Measurements from ENCODE around the gene SYT7.

The SYT7 gene

DNA sequence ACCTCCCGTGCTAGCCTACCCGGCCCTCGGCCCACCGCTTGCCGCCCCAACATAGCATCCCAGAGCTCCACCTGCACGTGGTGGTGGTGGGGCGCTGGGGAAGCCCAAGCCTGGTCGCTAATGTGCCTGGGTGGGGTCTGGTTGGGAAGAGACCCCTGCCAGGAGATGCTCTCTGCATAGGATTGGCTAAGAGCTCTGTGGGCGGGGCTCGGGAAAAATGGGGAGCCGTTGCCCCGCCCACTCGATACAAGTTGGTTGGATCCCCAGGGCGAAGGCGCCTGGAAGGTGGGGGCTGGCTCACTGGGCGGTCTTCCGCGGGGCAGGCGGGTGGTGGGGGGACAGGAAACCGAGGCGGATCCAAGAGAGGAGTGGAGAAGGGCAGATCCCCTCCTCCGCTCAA is 64.7 kb downstream of the SYT7 start:
- DNase-seq (ENCODE audit: low read depth in 2 of 2): no peak

DNA sequence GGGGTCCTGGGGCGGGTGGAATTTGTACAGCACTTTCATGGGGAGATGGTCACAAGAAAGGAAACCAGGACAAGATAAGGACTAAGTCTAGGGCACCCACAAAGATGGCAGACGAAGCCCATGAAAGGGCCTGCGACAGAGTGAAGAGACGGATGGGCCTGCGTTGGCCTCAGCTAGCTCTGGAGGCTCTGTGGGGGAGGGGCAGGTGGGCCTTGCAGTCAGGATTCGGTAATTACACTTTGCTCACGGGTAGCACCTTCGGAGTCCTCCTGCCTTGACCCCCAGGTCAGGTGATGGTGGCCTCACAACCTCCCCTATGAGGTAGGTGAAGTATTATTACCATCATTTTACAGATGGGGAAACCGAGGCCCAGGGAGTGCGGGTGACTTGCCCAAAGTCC is 65.2 kb downstream of the SYT7 start:
- no peak for DNase-seq (ENCODE audit: low read depth in 2 of 2)

GRCh38 chr11:61514050-61514917 is 66.6 kb downstream of the SYT7 start:
- DNase-seq (ENCODE audit: low read depth in 2 of 2): no peak

DNA sequence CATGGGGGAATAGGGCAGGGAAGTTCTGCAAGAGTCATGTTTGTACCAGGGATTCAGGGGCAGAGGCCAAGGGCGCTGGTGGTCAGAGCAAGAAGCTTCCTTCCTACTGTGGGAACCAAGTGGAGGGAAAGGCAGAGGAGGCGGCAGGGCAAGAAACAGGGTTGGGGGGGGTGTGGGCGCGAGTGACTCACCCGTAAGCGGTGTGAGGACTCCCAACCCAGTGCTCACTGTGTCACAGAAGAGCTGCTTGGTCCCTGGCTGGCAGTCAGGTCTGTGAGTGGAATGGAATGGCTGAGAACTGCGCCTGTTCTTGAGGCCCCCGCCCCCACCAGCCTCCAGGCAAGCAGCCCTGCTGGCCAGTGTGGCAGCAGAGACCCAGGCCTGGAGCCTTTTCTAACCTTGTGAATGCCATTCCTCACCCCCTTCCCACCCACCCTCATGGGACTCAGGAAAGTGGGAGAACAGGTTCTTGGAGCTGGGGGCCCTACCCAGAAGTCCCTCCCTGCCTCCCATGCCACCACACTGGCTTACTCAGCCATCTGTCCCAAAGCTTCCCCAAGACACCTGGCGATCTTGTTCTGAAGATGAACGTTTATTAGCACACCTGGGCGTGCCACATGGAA is 67.6 kb downstream of the SYT7 start:
- DNase-seq (ENCODE audit: low read depth in 2 of 2): no peak

DNA sequence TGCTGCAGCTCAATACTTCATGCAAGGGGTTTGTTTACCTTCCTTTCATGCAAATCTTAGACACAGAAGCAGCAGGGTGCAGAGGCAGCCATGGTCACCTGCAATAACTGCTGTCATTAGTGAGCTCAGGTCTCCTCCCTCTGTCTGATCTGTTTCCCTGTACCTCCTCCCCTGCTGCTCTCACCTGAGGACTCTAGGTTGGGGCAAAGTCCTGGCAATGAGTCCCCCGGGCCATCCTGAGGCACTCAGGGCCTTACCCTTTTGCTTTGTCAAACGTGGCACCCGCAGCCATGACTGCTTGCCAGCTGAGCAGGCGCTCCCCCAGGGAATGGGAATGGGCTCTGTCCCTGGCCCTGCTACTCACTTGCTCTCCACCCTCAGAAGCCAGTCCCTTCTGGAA is 68.4 kb downstream of the SYT7 start:
- no peak for DNase-seq (ENCODE audit: low read depth in 2 of 2)

DNA sequence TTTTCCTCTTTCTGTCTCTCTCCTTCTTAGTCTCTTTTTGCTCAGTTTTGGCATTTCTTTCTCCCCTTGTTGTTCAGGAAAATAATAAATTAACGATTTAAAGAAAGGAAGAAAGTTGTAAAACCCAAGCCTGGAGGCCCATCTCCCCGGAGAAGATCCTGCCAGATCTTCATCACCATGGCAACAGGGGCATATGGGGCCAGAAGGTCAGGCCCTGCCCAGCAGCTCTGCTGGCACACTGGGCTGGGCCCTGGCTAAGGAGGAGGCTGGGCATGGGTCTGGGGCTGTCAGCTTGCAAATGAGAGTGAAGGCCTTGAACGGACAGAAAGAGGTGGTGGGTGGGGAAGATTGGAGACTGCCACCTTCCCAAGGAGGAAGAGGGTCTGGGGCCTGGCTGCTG is 69.5 kb downstream of the SYT7 start:
- no peak for DNase-seq (ENCODE audit: low read depth in 2 of 2)

- DNase-seq (ENCODE audit: low read depth in 2 of 2): no peak
Observed at GRCh38 chr11:61510974-61511373, 69.9 kb downstream of the SYT7 start.

DNA sequence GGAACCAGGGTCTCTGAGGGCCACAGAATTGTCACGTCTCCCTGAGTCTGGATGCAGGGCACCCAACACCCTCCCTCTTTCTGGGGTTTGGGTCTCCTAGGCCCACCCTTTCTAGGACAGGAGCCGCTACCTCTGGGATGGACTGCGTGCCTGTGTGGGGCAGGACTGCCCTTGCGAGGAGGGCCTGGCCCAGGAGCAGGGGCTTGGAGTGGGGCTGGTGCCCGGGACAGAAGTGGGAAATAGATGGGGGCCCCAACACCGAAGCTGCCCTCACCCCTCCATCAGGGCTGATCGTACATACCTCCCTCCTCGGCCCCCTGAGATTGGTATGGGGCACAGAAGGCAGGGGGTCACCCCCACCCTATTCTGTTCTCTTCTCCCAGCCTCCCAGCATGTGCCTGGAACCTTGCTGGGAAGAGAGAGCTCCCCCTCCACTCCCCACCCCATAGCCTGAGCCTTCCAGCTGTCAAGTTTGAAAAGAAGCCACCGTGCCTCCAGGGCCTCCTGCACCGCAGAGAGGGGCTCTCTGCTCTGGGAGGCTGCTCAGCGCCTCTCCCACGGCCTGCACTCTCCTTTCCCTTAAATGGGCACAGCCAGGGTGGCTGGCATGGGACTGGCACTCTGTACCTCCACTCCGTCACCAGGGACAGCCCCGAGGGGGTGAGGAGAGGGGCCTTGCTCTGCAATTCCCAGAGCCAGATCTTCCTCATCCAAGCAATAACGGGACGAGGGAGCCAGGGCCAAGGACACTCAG is 70.5 kb downstream of the SYT7 start:
- DNase-seq (ENCODE audit: low read depth in 2 of 2): no peak

DNA sequence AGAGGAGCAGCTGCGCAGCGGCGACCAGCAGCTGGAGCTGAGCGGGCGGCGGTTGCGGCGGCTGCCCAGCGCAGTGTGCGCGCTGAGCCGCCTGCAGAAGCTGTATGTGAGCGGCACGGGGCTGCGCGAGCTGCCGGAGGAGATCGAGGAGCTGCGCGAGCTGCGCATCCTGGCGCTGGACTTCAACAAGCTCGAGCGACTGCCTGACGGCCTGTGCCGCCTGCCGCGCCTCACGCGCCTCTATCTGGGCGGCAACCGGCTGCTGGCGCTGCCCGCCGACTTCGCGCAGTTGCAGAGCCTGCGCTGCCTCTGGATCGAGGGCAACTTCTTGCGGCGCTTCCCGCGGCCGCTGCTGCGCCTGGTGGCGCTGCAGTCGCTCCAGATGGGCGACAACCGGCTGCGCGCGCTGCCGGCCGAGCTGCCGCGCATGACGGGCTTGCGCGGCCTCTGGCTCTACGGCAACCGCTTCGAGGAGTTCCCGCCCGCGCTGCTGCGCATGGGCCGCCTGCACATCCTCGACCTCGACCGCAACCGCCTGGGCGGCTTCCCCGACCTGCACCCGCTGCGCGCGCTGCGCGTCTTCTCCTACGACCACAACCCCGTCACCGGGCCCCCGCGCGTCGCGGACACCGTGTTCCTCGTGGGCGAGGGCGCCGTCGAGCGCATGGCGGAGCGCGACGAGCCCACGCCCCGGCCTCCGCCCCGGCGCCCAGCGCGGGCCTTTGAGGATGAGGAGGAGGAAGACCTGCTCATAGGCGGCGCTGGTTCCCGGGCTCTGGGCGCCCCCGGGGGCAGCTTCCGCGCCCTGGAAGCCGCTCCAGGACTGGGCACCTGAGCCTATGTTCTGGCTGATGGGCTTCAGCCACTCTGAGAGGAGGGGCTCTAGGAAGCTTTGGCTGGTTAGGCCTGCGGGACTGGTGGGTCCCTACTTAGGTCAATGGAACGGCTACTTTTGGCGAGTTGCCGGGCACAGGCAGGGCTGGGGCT is 71.5 kb downstream of the SYT7 start:
- DNase-seq (ENCODE audit: low read depth in 2 of 2): peak; percentile 67 to 76

DNA sequence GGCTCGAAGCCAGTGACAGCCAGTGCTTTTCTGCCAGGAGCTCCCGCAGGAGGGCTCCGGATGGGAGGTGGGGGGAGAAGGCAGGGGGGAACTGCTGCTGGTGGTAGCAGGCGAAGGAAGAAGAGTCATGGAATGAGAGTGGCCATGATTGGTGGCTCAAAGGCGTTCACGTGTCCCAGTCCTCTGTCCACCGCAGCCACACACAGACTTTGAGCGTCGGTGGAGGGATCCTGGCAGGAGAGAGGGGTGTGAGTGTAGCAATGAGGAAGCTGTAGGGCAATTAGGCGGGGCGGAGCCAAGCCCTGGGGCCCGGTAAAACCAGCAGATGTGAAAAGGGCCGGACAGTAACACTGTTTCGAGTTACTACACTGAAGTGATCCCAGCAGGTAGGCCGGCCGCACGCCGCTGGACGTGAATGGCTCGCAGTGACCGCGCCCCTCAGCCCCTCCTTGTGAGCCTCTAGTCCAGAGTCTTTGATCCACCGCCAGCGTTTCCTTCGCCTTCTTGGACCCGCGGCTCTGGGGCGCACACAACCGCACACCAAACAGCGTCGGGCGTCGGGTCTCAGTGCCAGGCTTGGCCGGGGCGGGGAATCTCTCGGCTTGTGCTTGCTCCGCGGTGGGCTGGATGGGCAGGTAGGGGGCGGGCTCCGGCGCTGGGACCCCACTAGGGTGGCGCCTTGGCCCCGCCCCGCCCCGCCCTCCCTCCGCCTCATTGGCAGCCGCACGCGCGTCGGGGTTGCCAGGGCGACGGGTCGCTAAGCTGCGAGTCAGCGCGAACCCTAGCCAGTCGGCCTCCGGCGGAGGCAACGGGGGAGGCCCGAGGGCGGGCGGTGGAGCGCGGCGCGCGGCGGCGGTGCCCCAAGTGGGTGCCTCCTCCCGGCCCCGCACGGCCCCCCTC is 72.7 kb downstream of the SYT7 start, which contains the start of gene LRRC10B:
Gene LRRC10B (plus strand): TSS at position 788 of the 900 bp plus-strand sequence. CDS start 250 bp downstream, outside the sequence.
- DNase-seq (ENCODE audit: low read depth in 2 of 2): peak; percentile 21 to 33

DNA sequence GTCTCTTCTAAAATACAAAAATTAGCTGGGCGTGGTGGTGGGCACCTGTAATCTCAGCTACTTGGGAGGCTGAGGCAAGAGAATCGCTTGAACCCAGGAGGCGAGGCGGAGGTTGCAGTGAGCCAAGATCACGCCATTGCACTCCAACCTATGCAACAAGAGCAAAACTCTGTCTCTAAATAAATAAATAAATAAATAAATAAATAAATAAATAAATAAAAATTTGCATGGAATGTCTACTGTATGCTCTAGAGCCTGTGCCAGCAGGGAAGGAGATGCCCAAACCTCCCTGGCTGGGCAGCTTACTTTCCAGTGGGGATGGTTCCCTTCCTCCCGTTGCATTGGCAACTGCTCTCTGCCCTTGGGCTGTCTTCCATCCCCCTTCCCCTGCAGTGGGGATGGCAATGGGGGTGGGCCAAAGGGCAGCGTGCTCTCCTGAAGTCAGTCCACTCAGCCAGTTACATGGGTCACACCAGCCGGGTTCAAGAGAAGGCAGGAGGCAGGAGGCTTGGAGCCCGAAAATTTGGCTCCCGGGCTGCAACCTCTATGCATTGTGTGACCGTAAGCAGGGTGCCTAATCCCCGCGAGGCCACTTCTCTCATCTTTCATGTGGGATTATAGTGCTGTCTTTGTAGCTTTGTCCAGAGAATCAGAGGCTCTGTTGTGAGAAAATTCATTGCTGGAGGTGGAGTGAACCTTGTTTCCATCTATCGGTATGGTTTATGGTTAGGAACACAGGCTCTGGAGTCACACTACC is 73.7 kb downstream of the SYT7 start:
- no peak for DNase-seq (ENCODE audit: low read depth in 2 of 2)

GRCh38 chr11:61505640-61506155 is 75.2 kb downstream of the SYT7 start:
- no peak for DNase-seq (ENCODE audit: low read depth in 2 of 2)

- DNase-seq (ENCODE audit: low read depth in 2 of 2): no peak
Observed at GRCh38 chr11:61505106-61505505, 75.8 kb downstream of the SYT7 start.

- DNase-seq (ENCODE audit: low read depth in 2 of 2): no peak
Observed at GRCh38 chr11:61503135-61503770, 77.6 kb downstream of the SYT7 start.

- DNase-seq (ENCODE audit: low read depth in 2 of 2): no peak
Observed at GRCh38 chr11:61502522-61502921, 78.4 kb downstream of the SYT7 start.

- no peak for DNase-seq (ENCODE audit: low read depth in 2 of 2)
Observed at GRCh38 chr11:61499816-61500491, 80.9 kb downstream of the SYT7 start.

DNA sequence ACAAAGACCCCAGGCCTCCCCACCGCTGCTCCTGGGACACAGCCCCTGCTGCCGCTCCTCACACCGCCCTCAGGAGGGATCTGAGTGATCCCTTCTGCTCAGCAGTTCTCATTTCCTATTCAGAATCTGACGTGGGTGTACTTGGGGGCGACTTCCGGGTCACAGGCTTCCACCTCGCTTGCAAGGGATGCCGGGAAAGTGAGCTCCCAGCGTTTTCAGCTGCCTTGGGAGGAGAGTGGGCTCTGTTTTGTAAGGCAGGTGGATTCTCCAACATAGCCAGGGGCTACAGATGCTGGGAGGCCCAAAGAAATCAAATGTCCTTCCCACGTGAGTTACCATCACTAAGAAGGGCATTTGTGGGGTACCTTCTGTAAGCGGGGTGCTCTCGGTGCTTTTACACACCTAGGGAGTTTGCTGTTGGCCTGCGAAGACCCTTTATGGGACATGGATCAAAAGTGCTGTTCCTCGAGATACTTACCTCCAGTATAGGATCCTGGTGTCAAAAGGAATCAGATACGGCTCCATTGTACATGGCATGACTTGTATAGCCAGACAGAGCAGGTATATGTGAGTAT is 82.0 kb downstream of the SYT7 start:
- DNase-seq (ENCODE audit: low read depth in 2 of 2): no peak

GRCh38 chr11:61497876-61498275 is 83.0 kb downstream of the SYT7 start:
- DNase-seq (ENCODE audit: low read depth in 2 of 2): no peak

All from stimulated activated CD8-positive, alpha-beta memory T cell treated with anti-CD3 and anti-CD28 coated beads, Interleukin-15, amount 100 ng/mL, for 48 hours (primary cell).